GM19452 (cell line): ENCODE results near the gene AOC1.
"Not testable (repeated sequence)": the region's sequence is repeated elsewhere in the genome, so short reads cannot be mapped to it uniquely, and the experiment has no call there.

ENCODE experiments used
- ATAC-seq: cut with Tn5 transposase; IDR thresholded peaks from one replicate; pipeline ENCODE4 v1.9.1; 2021; ENCODE audit not compliant: unreplicated experiment

Gene AOC1

GRCh38 chr7:150896562-150897209, 44.4 kb downstream of the AOC1 start:
- ATAC-seq = no peak

GRCh38 chr7:150897502-150898474, 45.5 kb downstream of the AOC1 start:
- ATAC-seq = peak; percentile 70

- ATAC-seq = peak; percentile 58
Observed at GRCh38 chr7:150898475-150899011, 46.2 kb downstream of the AOC1 start.

DNA sequence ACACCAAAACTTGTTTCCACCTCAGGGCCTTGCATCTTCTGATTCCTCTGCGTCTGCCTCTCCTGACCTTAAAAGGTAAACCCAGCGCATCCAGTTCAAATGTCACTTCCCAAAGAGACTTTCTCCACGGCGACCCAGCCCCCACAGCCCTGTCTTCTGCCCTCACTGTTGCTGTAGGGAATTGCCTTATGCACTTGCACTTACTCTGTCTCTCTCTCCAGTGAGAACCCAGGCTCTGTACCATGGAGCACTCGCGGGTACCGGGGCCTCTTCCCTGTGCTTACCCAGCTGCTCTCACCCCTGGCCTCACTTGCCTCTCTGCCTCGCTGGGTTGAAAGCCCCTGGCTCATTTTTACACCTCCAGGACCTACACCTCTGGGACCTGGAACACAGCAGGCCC, 48.4 kb downstream of the AOC1 start:
- no peak for ATAC-seq

- ATAC-seq = no peak
Observed at GRCh38 chr7:150901160-150902035, 49.1 kb downstream of the AOC1 start.

GRCh38 chr7:150902078-150903033, 50.0 kb downstream of the AOC1 start:
- ATAC-seq = no peak

- no peak for ATAC-seq
Observed at GRCh38 chr7:150903606-150904005, 51.3 kb downstream of the AOC1 start.

- ATAC-seq = no peak
Observed at GRCh38 chr7:150904011-150904909, 51.9 kb downstream of the AOC1 start.

- no peak for ATAC-seq
Observed at GRCh38 chr7:150908173-150908572, 55.9 kb downstream of the AOC1 start.

GRCh38 chr7:150909200-150909995, 57.1 kb downstream of the AOC1 start:
- no peak for ATAC-seq

DNA sequence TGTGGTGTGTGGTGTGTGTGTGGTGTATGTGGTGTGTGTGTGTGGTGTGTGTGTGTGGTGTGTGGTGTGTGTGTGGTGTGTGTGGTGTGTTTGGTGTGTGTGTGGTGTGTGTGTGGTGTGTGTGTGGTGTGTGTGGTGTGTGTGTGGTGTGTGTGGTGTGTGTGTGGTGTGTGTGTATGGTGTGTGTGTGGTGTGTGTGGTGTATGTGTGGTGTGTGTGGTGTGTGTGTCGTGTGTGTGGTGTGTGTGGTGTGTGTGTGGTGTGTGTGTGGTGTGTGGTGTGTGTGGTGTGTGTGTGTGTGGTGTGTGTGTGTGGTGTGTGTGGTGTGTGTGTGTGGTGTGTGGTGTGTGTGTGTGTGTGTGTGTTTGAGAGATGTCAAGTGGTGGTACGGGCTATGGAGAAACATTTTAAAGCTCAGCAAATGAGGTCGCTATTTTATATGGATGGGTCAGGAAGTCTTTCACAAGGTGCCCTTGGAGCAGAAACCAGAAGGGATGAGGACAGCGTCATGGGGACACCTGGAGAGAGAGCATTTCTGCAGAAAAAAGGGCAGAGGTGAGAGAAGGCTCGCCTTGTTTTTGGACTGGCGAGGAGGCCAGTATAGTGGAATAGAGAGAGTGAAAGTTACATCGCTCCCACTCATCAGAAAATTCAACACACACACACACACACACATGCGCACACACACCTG, 58.1 kb downstream of the AOC1 start:
- ATAC-seq = not testable (repeated sequence)

- no peak for ATAC-seq
Observed at GRCh38 chr7:150910996-150911422, 58.7 kb downstream of the AOC1 start.
